GM19372 (cell line): ENCODE data around the gene RAB11B.
"Not testable (repeated sequence)": the region's sequence is repeated elsewhere in the genome, so short reads cannot be mapped to it uniquely, and the experiment has no call there.

Source experiments
- ATAC-seq: cut with Tn5 transposase; IDR thresholded peaks from one replicate; pipeline ENCODE4 v1.9.1; 2021; ENCODE audit warnings: mild to moderate bottlenecking, low read depth, moderate library complexity; ENCODE audit not compliant: unreplicated experiment

Gene RAB11B

GRCh38 chr19:8370176-8371010 is 19.8 kb upstream of the RAB11B start:
- ATAC-seq = no peak

- ATAC-seq = no peak
Observed at GRCh38 chr19:8371011-8371804, 19.0 kb upstream of the RAB11B start.

DNA sequence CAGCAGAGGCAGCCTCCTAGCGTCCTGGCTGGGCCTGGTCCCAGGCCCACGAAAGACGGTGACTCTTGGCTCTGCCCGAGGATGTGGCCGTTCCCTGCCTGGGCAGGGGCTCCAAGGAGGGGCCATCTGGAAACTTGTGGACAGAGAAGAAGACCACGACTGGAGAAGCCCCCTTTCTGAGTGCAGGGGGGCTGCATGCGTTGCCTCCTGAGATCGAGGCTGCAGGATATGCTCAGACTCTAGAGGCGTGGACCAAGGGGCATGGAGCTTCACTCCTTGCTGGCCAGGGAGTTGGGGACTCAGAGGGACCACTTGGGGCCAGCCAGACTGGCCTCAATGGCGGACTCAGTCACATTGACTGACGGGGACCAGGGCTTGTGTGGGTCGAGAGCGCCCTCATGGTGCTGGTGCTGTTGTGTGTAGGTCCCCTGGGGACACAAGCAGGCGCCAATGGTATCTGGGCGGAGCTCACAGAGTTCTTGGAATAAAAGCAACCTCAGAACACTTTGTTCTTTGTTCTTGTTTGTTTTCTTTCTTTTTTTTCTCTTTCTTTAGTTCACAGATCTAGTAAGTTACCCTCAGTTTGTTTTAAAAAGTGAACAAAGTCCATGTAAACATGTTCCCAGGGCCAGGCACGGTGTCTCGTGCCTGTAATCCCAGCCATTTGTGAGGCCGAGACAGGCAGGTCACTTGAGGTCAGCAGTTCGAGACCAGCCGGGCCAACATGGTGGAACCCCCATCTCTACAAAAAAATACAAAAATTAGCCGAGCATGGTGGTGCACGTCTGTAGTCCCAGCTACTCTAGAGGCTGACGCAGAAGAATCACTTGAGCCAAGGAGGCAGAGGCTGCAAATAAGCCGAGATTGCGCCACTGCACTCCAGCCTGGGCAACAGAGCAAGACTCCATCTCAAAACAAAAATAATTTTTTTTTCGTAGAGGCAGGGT is 16.0 kb upstream of the RAB11B start:
- ATAC-seq = no peak

- ATAC-seq = not testable (repeated sequence)
Observed at GRCh38 chr19:8375766-8376165, 14.4 kb upstream of the RAB11B start.

- ATAC-seq = not testable (repeated sequence)
Observed at GRCh38 chr19:8376373-8376974, 13.7 kb upstream of the RAB11B start.

GRCh38 chr19:8377598-8377997 is 12.6 kb upstream of the RAB11B start:
- no peak for ATAC-seq

- ATAC-seq = not testable (repeated sequence)
Observed at GRCh38 chr19:8379156-8379891, 10.8 kb upstream of the RAB11B start.

DNA sequence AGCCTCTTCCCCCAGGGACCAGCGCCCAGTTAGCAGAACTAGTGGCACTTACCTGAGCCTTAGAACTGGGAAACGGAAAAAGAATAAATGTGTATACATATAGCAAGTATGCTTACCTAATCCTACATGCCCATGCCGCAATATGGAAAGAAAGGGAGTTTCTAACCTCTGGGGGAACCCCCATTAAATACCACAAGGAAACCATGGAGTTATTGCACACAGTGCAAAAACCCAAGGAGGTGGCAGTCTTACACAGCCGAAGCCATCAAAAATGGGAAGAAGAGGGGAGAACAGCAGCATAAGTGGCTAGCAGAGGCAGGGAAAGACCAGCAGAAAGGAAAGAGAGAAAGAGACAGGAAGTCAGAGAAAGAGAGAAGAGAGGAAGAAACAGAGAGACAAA is 5.6 kb upstream of the RAB11B start:
- not testable (repeated sequence) for ATAC-seq

DNA sequence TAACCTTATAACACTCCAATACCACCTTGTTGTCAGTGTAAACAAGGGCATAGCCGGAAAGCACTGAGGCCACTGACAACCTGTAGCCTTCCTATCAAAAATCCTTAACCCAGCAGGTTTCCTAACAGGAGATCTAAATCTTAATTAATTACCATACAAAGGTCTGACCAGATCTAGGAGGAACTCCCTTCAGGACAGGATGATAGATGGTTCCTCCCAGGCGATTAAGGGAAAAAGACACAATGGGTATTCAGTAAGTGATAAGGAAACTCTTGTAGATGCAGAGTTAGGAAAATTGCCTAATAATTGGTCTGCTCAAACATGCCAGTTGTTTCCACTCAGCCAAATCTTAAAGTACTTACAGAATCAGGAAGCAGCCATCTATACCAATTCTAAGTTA is 5.1 kb upstream of the RAB11B start:
- not testable (repeated sequence) for ATAC-seq

DNA sequence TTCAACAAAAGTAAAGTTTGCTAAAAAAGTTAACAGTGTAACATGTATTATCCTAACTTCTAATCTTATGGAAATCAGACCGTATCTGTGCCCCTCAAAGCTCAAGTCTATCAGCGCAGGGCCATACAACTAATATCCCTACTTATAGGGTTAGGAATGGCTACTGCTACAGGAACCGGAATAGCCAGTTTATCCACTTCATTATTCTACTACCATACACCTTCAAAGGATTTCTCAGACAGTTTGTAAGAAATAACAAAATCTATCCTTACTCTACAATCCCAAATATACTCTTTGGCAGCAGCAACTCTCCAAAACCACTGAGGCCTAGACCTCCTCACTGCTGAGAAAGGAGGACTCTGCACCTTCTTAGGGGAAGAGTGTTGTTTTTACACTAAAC is 4.6 kb upstream of the RAB11B start:
- not testable (repeated sequence) for ATAC-seq

- ATAC-seq = not testable (repeated sequence)
Observed at GRCh38 chr19:8386419-8386818, 3.7 kb upstream of the RAB11B start.

DNA sequence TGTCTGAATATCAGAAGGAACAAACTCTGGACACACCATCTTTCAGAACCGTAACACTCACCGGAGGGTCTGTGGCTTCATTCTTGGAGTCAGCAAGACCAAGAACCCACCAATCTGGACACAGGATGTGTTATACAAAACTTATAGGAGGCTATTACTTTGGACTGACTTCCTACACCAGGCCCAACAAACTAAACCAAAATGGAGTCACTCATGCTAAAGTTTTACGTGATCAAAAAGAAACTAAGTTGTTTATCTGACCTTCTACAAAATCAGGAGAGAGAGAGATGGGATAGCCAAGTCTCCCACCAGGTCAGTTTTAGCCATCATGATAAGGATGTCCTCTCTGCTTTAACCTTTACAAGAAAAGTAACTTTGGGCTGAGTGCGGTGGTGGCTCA is 3.2 kb upstream of the RAB11B start:
- no peak for ATAC-seq

GRCh38 chr19:8387688-8388611 is 2.2 kb upstream of the RAB11B start:
- no peak for ATAC-seq

- ATAC-seq = no peak
Observed at GRCh38 chr19:8388612-8388958, 1.6 kb upstream of the RAB11B start.

DNA sequence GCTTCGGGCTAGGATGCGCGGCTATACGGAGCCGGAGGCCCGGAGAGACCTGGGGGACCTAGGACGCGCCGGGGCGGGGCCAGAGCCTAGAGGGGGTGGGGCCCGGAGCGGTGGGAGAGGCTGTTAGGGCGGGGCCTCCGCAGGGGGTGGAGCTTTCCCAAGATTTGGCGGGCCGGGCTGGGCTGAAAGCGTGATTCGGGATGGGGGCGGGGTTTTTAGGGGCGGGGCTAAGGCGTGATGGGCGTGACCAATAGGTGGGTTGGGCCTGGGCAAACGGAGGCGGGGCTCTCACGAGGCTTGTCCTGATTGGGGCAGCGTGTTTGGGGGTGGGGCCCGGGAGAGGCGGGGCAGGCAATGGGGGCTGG is 439 bp downstream of the RAB11B start:
- peak; percentile 30 for ATAC-seq

DNA sequence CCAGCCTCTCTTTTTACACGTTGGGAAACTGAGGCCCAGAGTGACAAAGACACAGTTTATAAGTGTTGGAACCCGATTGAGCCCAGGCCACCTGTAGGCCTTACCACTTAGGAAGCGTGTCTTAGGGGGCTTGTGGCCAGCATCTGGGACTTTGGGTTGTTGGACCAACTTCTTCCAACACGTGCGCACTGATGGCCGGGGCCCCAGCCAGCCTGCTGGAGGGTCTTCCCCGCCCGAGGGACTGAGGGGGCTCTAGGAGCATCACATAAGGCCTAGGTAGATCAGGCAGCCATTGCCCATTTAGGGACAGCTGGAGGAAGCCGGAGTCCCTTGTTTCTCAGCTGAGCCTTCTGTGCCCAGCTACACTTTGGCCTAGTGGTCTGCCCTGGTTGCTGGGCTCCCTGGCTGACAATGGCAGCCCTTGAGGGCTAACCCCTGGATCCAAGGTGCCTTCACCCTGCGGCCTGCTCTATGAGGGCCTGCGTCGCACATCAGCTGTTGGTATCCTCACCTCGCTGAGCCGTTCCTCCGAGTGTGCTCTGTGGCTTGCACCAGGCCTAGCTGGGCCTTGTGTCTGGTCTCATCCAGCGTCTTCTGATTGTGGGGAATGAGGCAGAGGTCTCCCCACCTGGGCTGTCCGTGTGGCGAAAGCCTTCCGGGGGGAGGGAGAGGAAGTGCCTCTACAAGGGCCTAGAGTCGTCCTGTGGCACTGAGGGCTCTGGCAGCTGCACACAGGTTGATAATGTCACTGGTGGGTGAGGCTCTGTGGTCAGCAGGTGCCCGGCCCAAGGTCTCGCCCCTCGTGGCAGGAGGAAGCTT is 1.2 kb downstream of the RAB11B start:
- no peak for ATAC-seq

- ATAC-seq = no peak
Observed at GRCh38 chr19:8392017-8392591, 1.9 kb downstream of the RAB11B start.
